Glomerular endothelial cell (primary cell): ENCODE measurements around the gene GGACT. TPM values are rescaled to one million over a fixed set of nuclear protein-coding genes. Genes with fewer than 3 reads are reported as not detected.
"Not testable (repeated sequence)": the region's sequence is repeated elsewhere in the genome, so short reads cannot be mapped to it uniquely, and the experiment has no call there.

Experiments
- DNase-seq: peaks from one replicate; pipeline ENCODE4 v3.0.0-alpha.2; 2011; ENCODE audit warnings: low read depth, low spot score; ENCODE audit errors: extremely low read depth
- total RNA-seq: library from RNA; depleted of rRNA; stranded (reverse); fragments of >200 nt; gene quantifications from 2 replicates; pipeline ENCODE4 v1.2.3, GENCODE V29; 2015

The GGACT gene
- total RNA-seq, 1 donor from 2014 or later: 6.4 TPM

DNA sequence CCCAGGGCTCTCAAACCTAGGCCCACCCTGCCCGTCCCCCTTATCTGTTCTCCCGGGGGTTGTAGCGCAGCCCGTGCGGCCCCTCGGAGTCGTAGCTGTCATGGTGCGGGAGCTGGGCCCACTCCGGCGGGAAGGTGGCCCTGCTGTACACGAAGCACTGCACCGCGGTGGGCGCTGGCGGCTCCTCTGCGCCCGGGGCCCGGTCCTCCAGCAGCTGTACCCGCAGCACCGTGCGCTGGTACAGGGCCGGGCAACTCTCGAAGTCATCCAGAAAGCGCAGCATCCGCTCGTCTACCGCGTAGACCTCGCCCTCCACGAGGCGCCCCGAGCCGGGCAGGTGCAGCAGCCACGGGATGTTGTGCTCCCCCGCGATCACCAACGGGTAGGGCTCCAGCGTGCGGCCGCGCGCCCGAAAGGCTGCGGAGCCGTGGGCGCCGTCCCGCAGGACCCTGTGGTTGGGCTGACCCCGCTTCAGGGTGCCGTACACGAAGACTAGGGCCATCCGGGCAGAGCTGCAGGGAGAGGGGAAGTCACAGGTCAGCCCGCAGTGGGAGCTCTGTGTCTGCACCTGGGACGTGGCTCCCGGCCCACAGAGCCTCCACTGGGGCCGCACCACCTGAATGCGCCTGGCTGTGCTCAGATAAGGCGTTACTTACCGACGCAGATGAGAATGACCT, 56.4 kb downstream of the GGACT start:
- no peak for DNase-seq

DNA sequence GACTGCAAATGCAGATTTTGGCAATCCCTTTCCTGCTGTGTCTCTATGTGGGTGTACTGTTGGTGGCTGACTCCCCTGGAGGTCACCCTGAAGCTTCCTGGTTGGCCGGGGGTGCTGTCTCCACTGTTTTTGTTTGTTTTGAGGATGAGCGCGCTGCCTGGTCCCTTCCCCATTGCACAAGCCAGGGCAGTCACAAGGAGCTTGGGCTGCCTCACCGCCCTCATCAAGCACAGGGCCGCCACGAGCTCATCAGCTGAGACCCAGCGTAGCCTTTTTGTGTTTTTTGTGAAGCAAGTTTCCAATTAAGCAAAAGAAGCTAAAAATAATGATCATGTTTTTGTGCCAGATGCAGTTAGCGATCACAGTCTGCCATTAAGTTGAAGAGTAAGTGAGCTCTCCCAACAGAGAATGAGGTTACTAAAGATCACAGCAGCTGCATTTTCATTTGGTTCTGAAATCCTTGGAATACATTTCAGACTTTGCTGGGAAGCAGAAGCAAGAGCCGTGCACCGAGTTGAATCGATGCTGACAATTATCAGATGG, 57.8 kb downstream of the GGACT start:
- no peak for DNase-seq

- DNase-seq: no peak
Observed at GRCh38 chr13:100529666-100530377, 58.8 kb downstream of the GGACT start.

- DNase-seq: no peak
Observed at GRCh38 chr13:100528820-100529219, 59.8 kb downstream of the GGACT start.

DNA sequence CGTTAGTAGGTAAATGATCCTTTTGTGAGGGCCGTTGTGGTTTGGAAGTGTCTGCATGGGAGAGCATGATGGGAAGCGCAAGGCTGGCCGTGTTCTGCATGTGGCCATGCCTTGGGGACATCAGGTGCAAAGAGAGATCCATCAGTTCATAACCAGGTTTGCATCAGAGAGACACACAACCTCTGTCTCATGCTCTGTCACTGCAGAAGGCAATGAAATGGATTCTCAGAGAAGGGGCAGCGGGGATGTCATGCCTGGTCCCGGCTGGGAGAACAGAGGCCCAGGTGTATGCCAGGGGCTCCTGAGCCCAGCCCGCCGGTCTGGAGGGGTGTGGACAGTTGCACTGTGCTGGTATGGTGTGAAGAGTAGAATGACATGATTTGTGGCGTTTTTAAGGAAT, 60.2 kb downstream of the GGACT start:
- DNase-seq: no peak

DNA sequence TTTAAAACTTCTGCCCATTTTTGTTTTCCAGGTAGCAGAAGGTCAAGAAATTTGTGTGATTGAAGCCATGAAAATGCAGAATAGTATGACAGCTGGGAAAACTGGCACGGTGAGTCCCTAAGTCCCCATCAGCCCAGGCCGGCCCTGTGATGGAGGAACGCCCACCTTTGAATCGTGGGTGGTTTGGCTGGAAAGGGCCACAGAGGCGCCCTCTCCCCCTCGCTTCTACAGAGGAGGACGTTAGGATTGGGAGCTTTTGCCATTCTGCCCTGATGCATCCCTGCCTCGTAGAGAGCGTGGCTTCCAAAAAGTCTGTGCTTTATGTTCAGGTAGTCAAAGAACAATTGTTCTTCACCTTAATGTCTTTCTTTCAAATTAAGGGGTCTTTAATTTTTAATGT, 60.9 kb downstream of the GGACT start:
- DNase-seq: no peak

- DNase-seq: no peak
Observed at GRCh38 chr13:100526318-100527000, 62.1 kb downstream of the GGACT start.

DNA sequence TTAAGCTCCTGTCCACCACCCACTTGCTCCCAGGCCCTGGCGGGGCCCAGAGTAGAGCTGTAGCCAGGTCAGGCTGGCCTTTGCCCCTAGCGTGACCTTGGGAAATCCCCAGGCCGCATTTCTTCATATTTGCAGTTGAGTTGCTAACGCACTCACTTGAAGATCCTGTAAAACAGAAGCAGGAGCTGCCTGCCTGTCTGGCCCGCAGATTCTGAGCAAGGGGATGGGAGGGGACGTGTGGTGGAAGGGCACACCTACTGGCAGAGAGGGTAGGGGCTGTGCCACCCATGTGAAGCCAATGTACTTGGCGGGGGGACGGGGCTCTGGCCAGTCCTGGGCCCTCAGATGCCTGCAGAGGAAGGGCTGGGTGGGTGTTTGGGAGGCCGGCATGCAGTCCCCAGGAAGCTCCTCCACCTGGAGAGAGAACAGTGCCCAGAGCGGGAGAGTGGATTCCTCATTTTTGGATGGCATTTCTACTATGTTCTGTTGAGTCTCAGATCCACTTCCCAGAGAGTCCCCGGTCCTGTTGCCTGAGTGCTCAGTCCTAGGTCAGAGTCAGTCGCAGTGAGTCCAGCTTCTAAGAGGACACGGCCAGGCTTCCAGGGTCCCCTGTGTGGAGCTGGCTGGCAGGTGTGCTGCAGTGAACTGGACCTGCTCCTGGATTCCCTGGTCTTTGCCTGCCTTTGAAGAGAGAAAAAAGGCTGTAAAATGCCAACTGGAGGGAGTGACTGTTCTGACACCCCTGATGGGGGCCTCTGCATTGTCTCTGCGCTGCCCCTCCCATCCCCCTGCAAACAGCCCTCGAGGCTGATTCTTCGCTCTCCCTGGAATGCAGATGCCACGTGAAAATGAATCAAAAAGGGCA, 62.9 kb downstream of the GGACT start:
- DNase-seq: no peak

- not testable (repeated sequence) for DNase-seq
Observed at GRCh38 chr13:100524688-100525087, 63.9 kb downstream of the GGACT start.

DNA sequence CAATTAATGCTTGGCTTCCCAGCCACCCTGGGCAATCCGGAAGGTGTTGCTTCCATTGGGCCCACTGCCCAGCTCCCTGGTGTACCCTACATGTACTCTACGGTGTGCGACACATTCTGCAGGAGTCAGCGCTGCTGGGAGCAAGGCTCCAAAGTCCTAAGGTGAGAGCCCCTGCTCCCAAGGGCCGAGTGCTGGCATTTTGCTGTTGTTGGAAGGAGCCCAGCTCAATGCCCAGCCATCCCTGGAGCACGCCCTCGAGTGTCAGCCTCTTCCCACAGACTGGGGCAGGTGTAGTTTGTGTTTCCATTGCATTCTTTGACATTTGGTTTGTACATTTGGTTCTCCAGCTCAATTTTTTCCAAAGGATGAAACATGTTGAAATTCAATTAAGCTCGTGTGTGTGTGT, 64.6 kb downstream of the GGACT start:
- DNase-seq: no peak

DNA sequence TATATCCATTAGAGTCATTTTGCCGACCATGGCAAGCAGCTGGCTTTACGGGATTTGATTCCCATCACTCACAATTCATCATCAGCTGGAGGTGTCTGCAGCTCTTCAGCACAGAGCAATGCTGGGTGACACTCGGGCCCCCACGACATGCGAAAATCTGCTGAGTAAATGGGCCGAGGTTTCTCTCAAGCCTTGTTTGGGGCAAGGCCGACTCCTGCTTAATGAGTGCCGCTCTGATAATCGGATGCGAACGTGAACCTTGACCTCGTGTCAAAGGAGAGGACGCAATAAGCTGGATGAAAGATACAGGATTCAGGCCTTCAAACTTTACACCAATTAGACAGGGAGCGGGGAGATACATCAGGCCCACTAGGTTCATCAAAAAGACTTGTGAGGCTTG, 65.2 kb downstream of the GGACT start:
- no peak for DNase-seq

- no peak for DNase-seq
Observed at GRCh38 chr13:100522618-100523309, 65.8 kb downstream of the GGACT start.

GRCh38 chr13:100521851-100522617, 66.6 kb downstream of the GGACT start:
- DNase-seq: no peak

DNA sequence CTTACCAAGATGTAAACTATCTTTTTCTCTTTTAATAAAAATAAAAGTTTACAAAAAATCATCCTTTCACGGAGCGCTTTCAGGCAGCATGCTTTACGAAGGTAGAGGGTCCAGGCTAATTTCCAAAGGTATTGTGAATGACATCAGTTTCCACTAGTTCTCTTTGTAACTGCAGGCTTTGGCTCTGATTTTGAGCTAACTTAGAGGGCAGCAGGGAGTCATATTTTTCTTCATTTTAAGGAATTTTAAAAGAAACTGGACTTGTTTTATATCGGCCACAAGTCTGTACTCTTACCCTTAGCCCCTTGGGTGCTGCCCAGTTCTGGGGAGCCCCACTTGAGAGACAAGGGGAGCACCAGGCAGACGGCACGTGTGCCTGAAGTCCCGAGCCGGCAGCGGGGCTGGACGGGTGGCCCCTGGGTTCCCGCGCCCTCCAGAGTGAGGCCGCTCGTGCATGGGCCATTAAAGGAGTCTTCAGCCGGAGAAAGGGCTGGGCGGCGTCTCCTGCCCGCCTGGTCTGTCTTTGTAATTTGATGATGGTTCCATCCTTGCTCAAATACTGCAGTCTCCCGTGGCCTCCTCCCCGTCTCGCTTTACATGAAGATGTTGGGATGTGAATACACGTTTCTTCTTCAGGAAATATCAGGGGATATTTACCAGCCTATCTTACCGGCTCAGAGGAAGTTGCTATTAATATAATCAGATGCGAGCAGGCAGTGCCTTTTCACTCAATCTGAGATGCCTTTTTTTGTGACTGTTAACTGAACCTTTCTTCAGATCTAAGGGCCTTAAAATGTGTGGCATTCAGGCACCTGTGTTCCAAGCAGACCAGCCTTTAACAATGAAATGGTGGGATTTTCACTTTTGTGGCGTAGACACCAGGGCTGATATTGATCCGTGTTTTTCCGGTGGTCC, 67.4 kb downstream of the GGACT start:
- DNase-seq: no peak

DNA sequence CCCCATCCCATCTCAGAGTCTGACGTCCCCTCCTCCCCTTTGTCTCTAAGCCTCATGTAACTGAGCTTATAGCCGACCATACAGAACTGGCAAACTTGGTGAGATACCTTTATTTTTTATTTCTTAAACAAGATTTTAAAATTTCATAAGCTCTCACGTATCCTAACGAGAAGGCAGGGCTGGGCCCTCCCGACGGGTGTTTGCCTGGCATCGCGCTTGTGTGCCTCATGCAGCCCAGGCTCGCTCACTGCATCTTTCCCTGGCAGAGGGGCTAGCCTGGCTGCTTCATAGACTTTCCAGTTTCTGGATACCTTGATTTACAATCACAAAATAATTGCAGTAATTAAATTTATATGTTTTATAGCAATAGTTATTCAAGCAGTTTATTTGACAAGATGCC, 69.0 kb downstream of the GGACT start:
- no peak for DNase-seq

- DNase-seq: no peak
Observed at GRCh38 chr13:100518394-100519062, 70.1 kb downstream of the GGACT start.

DNA sequence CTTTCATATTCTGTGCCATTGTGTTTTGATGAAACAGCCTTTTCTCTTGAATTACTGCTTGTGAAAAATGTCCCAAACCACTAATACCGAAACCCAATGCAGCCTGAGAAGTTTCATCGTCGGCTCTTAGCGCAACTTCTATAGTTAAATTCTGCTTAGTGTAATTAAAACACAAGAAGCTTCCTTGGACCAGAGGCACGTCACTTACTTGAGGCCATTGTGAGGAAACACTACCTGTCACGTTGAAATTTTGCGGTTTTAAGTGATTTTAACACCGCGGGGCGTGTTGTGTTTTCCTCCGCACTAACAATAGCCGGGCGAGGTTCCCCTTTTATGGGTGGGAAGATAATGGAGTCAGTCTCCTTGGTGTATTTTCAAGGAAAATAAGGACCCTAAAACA, 70.9 kb downstream of the GGACT start:
- no peak for DNase-seq

- DNase-seq: no peak
Observed at GRCh38 chr13:100517135-100517534, 71.5 kb downstream of the GGACT start.
